Prostate gland (tissue), 2 donors: ENCODE data around the gene CD69.

Source experiments
- CTCF ChIP-seq, 4 experiments: fragments of 200-600 bp in 2 of 4; fragments of 450-650 bp in 2 of 4; sonication (generic) in 2 of 4; IDR thresholded peaks; 1 replicate in 3 of 4; 2 replicates in 1 of 4; pipeline ENCODE4 v1.5.1; 2016 to 2019; ENCODE audit warnings: antibody characterized with exemption in 4 of 4, mild to moderate bottlenecking in 2 of 4, moderate library complexity in 2 of 4
- POLR2A ChIP-seq: fragments of 450-650 bp; IDR thresholded peaks from one replicate; pipeline ENCODE4 v1.6.1; 2016; ENCODE audit warnings: antibody characterized with exemption, mild to moderate bottlenecking

GRCh38 chr12:9793779-9794395 is 33.2 kb upstream of the CD69 start:
- TF ChIP-seq CTCF (IDR thresholded peaks at IDR 0.05), result no peak
- no peak for TF ChIP-seq POLR2A
